ENCODE results near the gene DOK4. TPM values are rescaled to one million over a fixed set of nuclear protein-coding genes. Genes with fewer than 3 reads are reported as not detected.
A peak's percentile ranks its signal among the peaks of the same experiment; 100 is the strongest.

DOK4 gene
- total RNA-seq, 1 experiment from 2014 or later: 13.1 TPM

- H3K27me3 Mint-ChIP-seq (ENCODE audit: low read depth): no peaks in the 10 kb centered on the region
- H3K27ac ChIP-seq (ENCODE audit: insufficient read length, low read depth, low read length): no peak overlapping the region
- DNase-seq: peak; percentile 26
Observed at GRCh38 chr16:57473176-57473840, 13.0 kb downstream of the DOK4 start.

More at GRCh38 chr16:57473176-57473840, 13.0 kb downstream of the DOK4 start:
- Mint-ChIP-seq H3K36me3 (ENCODE audit: insufficient read depth in 1 of 3, low read depth in 3 of 3) (peaks cover 26 to 44% (median 38%) of the 10 kb centered on the region in 3 experiments), H3K4me1 (peaks cover 29 to 49% of the 10 kb centered on the region in 2 experiments), H3K27ac (peak overlapping the region in 1 of 3 experiments; percentile 44; a peak in 1 of 7 replicates), H3K4me3 (no peak overlapping the region), H3K9me3 (no peaks in the 10 kb centered on the region)
- Histone ChIP-seq H3K23ac (ENCODE audit: insufficient read length, low read depth, low read length) (no peak overlapping the region), H3K79me1 (ENCODE audit: insufficient read depth, low read depth, low read length, poor library complexity, severe bottlenecking) (no peaks in the 10 kb centered on the region), H3K14ac (ENCODE audit: insufficient read depth, low read length) (no peak overlapping the region), H2BK5ac (ENCODE audit: insufficient read length, low read length) (no peak overlapping the region), H3K18ac (ENCODE audit: insufficient read length, low read depth, low read length) (no peak overlapping the region), H2BK20ac (ENCODE audit: low read depth, low read length, poor library complexity, severe bottlenecking) (no peak overlapping the region), H3K4me1 (ENCODE audit: insufficient read depth, low read length) (peaks cover 17% of the 10 kb centered on the region; the same call in 1 of the 2 replicates), H2BK12ac (ENCODE audit: insufficient read length, low read depth, low read length) (no peak overlapping the region), H3K9me3 (ENCODE audit: control insufficient read depth, low read depth, low read length) (no peaks in the 10 kb centered on the region), H4K91ac (ENCODE audit: insufficient read length, low read depth, low read length) (no peak overlapping the region), H3K9ac (ENCODE audit: extremely low read depth, insufficient read length, low read length) (no peak overlapping the region), H2BK120ac (ENCODE audit: low read depth, low read length, poor library complexity, severe bottlenecking) (no peak overlapping the region), H4K20me1 (ENCODE audit: control insufficient read depth, insufficient read depth, insufficient read length) (no peaks in the 10 kb centered on the region), H3K56ac (ENCODE audit: insufficient read length, low read depth, low read length) (no peak overlapping the region), H3T11ph (ENCODE audit: low read length) (no peak overlapping the region), H4K5ac (ENCODE audit: insufficient read length, low read depth, low read length) (no peak overlapping the region), H3K23me2 (ENCODE audit: insufficient read length, low read depth, low read length, poor library complexity, severe bottlenecking) (no peaks in the 10 kb centered on the region), H2BK15ac (ENCODE audit: low read depth, low read length) (no peak overlapping the region), H3K4ac (ENCODE audit: low read depth, low read length) (no peak overlapping the region), H3K27me3 (ENCODE audit: insufficient read depth, low read length) (no peaks in the 10 kb centered on the region), H2AK5ac (ENCODE audit: insufficient read length, low read length) (no peak overlapping the region), H3K79me2 (ENCODE audit: insufficient read depth, low read length) (no peaks in the 10 kb centered on the region), H2AFZ (ENCODE audit: low read length) (no peak overlapping the region), H4K8ac (replicated peaks; ENCODE audit: insufficient read length, low read depth, low read length) (no peak overlapping the region), H3K4me2 (ENCODE audit: insufficient read depth, insufficient read length, low read length) (no peak overlapping the region)
- WGBS (ENCODE audit: extremely low coverage, insufficient read length, low lambda C conversion rate): no CpG with 5 or more reads among the region's 14 CpGs
- no peak for TF ChIP-seq CTCF (conservative IDR thresholded peaks at IDR 0.05)

Measured in H9 (cell line).